Activated CD4-positive, alpha-beta T cell treated with anti-CD3 and anti-CD28 coated beads, Interleukin-2, amount 50 U/mL, for 48 hours (primary cell): Measurements from ENCODE around the gene ABLIM2.

Experiments
- DNase-seq, 2 experiments: peaks; one replicate each; pipeline ENCODE4 v3.0.0-alpha.2; 2020

Gene ABLIM2

GRCh38 chr4:7970361-7970946 is 188.2 kb downstream of the ABLIM2 start:
- no peak for DNase-seq

GRCh38 chr4:7968262-7968896 is 190.2 kb downstream of the ABLIM2 start:
- no peak for DNase-seq

DNA sequence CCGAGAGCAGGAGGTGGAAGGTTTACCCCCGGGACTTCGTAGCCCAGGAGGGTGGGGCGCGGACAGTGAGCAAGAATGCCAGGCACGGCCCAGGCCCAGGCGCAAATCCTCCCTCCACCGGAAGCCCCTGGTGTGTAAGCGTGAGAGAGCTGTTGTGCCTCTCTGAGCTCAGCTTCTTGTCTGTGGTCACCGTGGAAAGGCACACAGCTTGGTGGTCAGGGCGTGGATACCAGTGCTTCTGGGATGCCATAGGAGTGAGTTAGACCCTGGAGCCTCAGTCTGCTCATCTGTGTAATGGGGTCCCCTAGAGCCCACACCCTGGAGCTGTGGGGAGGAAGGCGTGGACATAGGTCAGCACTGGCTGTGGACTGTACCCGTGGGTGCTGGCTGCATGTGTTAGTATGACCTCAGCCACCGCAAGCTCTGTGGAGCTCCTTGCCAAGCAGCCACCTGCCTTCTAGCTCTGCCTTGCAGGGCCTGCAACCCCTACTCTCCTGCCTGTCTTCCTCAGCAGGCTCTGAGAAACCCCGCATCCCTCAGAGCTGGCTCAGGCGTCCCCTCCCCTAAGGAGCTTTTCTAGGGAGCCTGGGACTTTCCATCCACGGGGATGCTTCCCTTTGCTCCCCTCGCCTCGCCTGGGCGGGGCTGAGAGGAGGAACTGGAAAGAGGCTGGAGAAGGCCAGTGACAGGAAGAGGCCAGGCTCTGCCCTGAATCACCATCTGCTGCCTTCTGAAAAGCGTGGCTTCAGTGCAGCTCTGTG is 190.9 kb downstream of the ABLIM2 start:
- no peak for DNase-seq

- no peak for DNase-seq
Observed at GRCh38 chr4:7967063-7967440, 191.6 kb downstream of the ABLIM2 start.

DNA sequence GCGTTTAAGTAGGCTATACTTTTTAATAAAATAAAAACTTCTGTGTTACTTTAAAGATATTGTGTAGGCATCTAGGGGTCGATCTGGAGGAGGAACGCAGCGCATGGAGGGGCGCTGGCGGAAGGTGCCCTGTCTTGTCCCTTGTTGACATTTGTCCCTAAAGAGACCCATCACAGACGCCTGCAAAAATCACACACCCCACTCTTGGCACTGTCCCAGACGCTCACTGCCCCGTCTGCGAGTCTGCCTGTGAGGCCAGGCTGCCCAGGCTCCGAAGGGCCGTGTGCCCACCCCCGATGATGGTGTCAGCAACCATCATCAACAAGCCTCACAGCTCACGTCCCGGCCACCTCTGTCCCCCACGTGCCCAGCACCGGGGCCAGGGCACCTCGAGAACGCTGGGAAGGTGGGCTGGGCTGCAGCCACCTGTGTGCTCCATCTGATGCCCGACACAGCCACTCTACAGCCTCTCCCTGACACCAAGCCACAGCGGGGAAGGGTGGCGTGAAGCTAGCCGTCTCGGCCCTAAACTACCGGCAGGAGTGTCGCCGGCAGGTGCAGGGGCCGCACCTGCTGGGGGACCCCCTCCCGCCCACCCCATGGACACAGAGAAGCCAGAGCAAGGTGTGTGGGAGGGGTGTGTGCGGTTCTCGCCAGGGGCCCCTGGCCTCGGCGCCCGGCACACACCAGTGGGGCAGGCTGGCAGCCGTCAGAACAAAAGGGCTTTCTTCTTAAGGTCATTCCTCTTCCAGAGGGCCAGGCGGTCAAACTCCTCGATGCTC is 192.1 kb downstream of the ABLIM2 start:
- no peak for DNase-seq

GRCh38 chr4:7964890-7965662 is 193.5 kb downstream of the ABLIM2 start:
- peak in 1 of 2 experiments; percentile 59 for DNase-seq

DNA sequence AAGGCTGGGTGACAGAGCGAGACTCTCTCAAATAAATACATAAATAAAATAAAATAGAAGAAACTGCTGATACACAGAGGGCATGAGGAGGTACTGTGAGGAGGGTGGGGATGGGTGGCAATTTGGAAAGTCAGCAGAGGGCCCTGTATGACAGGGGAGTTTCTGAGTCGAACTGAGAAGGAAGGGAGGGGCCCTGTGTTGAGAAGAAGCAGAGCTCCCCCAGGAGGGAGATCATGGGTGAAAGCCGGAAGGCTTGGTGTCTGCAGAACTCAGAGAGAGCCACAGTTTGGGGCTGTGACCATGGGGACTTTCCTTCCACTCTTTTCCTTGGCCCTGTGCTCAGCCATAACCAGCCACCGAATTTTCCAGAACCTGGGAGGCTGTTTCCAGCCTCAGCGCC is 194.2 kb downstream of the ABLIM2 start:
- DNase-seq, result peak in 1 of 2 experiments; percentile 60

- no peak for DNase-seq
Observed at GRCh38 chr4:7963691-7964090, 194.9 kb downstream of the ABLIM2 start.

DNA sequence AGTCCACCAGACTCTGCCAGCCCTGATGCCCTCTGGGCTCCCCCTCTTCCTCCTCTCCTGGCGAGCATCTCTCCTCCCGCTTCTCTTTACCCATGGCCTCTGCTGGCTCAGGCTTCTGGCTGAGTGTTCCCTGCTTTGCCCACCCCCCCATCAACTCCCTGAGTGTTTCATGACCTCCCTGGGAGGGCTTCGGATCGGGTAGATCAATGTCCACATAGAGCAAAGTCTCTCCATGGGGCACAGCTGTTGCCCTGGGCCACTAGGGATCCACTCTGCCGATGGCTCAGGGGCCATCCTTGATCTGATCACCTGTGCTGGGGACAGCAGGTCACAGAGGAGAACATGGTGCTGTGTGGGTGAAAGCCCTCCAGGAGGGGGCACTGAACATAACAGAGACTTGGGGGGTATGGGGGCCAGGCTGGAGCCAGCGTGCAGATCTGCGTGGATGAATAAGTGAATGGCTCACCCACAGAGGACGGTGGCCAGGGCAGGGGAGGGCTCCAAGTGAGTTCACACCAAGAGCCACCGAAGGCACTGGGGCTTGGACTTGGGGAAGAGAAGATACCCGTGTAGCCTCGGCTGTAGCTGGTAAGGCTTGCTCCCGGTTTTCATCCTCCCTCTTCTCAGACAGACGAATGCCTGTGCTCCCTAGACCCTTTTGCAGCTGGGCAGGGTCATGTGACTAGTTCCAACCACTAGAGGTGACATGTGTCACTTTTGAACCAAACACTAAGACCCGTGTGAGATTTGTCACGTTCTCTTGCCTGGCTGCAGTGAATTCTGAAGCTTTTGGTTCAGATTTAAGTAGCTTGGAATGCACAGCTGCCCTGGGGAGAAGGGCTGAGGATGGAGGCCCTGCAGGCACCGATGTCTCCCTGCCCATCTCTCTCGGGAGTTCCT is 195.8 kb downstream of the ABLIM2 start:
- no peak for DNase-seq

- DNase-seq, result peak; percentile 81 to 87
Observed at GRCh38 chr4:7960790-7961655, 197.6 kb downstream of the ABLIM2 start.

DNA sequence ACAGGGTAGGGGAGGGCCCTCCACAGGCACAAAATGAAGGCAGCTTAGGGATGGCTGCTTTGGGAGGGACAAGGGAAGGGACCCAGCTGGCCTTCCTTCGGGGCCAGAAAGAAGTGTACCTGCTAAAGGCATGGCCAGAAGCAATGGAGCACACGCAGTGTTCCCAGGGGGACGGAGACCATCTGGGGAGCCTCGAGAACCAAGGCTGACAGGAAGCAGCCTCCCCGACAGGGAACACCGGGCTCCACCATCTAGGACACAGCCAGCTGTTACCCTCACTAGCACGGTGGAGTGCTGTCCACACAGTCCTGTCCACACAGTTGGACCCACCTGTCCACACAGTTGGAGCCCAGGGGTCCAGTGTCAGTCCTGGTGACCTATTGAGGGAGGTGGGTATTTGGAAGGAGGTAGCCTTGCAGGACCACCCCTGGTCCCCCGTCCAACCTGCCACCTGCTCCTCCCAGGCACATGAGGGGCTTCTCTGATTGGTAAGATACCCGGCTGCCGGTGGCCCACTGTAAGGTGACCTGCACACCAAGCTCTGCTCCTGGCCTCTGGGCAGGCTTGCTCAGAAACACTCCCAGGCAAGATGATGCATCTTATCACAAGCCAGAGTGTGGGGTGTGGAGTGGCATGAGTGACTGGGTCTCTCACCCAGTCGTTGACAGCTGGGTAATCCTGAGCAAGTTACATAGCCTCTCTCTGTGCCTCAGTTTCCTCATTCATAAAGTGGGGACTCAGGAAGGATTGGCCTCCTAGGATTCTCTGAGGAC is 198.4 kb downstream of the ABLIM2 start:
- DNase-seq, result peak in 1 of 2 experiments; percentile 58

- DNase-seq, result no peak
Observed at GRCh38 chr4:7959078-7959477, 199.5 kb downstream of the ABLIM2 start.

- DNase-seq, result no peak
Observed at GRCh38 chr4:7956934-7957656, 201.5 kb downstream of the ABLIM2 start.

DNA sequence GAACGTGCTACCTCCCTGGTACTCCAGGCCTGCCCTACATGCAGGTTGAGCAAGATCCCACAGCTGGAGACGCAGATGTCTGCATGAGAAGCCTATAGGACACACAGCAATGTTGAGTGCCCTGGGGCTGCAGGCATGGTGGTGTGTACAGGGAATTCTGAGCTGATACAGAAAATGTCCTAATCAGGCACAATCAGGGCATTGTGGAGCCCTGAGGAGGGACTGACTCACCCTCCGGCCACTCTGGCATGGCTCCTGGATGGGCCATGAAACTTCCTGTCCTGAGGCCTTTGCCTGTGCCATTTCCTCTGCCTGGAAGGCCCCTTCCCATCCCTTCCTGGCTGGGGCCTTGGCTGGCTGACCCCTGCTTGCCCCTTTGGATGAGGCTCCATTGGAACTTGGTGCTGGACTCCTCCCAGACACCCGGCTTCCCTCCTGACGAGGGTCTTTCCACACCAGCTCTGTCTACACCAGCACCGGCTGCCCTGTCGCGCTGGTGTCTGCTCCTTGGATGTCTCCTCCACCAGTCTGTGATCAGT is 202.3 kb downstream of the ABLIM2 start:
- DNase-seq, result no peak

- no peak for DNase-seq
Observed at GRCh38 chr4:7955393-7955792, 203.2 kb downstream of the ABLIM2 start.

GRCh38 chr4:7952615-7953014 is 206.0 kb downstream of the ABLIM2 start:
- DNase-seq, result no peak

GRCh38 chr4:7950301-7951092 is 208.1 kb downstream of the ABLIM2 start:
- no peak for DNase-seq

GRCh38 chr4:7949759-7950158 is 208.9 kb downstream of the ABLIM2 start:
- DNase-seq, result no peak
